Lower leg skin (tissue), 4 donors: Measurements from ENCODE around the gene CTIF. TPM values are rescaled to one million over a fixed set of nuclear protein-coding genes. Genes with fewer than 3 reads are reported as not detected.

Experiments used
- DNase-seq, 2 donors: peaks; one replicate each; pipeline ENCODE4 v3.0.0-alpha.2; 2019; ENCODE audit warnings: low spot score in 2 of 2
- H3K4me3 ChIP-seq: fragments of 200-600 bp; sonication (generic); 2 replicates; pipeline ENCODE4 v1.5.1; 2017; ENCODE audit warnings: mild to moderate bottlenecking, low read depth; ENCODE audit not compliant: poor library complexity, severe bottlenecking
- CTCF ChIP-seq, 3 donors: fragments of 450-650 bp; IDR thresholded peaks; one replicate each; pipeline ENCODE4 v1.5.1; 2016; ENCODE audit warnings: antibody characterized with exemption in 3 of 3, mild to moderate bottlenecking in 3 of 3, moderate library complexity in 2 of 3
- POLR2A ChIP-seq, 2 donors: fragments of 450-650 bp; IDR thresholded peaks; one replicate each; pipeline ENCODE4 v1.6.1; 2016 to 2017; ENCODE audit warnings: antibody characterized with exemption in 2 of 2, mild to moderate bottlenecking in 1 of 2, moderate library complexity in 1 of 2
- WGBS, 2 donors: methylation state at CpG; one replicate each; pipeline ENCODE4 v1.1.5; 2018; 5-methylcytosine and 5-hydroxymethylcytosine counted together
- intact Hi-C: fragments of 100-400 bp; cut with DNase I; formaldehyde crosslinking; loops from one replicate; pipeline ENCODE4 v1.15.0; 2023; ENCODE audit warnings: low total_unique reads
- total RNA-seq, 4 donors: library from RNA; depleted of rRNA; stranded (reverse); fragments of >200 nt; gene quantifications; one replicate each; pipeline ENCODE4 v1.1.0, GENCODE V29; 2016

Gene CTIF
- total RNA-seq, 4 donors from 2014 or later: 22.6 to 44.0 (median 30.2) TPM

DNA sequence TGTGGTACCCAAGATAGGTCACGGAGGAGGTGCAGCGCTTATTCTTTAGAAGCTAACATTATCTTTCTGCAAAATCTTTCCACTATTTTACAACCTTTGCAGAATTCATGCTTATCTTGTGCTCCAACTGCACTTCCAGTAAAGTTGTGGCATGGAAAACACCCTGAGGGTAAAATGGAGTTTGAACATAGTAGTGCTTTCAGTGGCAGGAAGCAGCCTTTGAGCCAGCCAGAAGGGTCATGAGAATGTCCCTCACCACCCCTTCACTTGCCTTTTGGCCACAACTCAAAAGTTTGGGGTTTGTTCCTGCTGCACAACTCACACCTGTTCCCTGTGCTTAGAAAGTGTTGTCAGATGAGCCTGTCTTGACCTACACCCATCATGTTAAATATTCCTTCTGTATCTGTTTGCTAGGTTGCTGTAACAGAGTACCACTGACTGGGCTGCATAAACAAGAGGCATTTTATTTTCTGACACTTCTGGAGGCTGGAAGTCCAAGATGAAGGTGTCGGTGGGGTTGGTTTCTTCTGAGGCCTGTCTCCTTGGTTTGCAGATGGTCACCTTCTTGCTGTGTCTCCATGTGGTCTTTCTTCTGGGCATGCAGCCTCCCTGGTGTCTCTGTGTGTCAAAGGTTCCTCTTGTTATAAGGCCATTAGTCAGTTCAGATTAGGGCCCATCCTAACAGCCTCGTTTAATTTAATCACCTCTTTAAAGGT, 217.8 kb downstream of the CTIF start:
- TF ChIP-seq POLR2A (IDR thresholded peaks at IDR 0.05) (no peak), CTCF (IDR thresholded peaks at IDR 0.05) (no peak)
- 73 to 81% methylated on average over 4 of the region's 4 CpGs for WGBS, 2 donors
- DNase-seq: no peak
- intact Hi-C loops: no loop called here
- no peak overlapping the region for H3K4me3 ChIP-seq

GRCh38 chr18:48757367-48757766, 218.5 kb downstream of the CTIF start:
- no peak overlapping the region for H3K4me3 ChIP-seq
- intact Hi-C loops: no loop called here

DNA sequence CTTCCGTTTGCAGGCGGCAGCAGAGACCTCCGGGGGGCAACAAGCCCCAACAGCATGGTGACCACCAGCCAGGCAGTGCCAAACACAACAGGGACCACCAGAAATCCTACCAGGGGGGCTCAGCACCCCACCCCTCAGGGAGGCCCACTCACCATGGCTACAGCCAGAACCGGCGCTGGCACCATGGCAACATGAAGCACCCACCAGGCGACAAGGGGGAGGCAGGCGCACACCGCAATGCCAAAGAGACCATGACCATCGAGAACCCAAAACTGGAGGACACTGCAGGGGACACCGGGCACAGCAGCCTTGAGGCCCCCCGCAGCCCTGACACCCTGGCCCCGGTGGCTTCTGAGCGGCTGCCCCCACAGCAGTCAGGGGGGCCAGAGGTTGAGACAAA, 219.1 kb downstream of the CTIF start:
- no peak for DNase-seq
- intact Hi-C loops: no loop called here
- H3K4me3 ChIP-seq: no peak overlapping the region
- no peak for TF ChIP-seq POLR2A (IDR thresholded peaks at IDR 0.05)
- no peak for TF ChIP-seq CTCF (IDR thresholded peaks at IDR 0.05)
- WGBS, 2 donors: 94 to 97% methylated on average over 9 to 13 of the region's 13 CpGs

More at GRCh38 chr18:48757367-48757766, 218.5 kb downstream of the CTIF start:
- 83 to 85% methylated on average over 6 of the region's 6 CpGs for WGBS, 2 donors
- no peak for DNase-seq
- TF ChIP-seq CTCF (IDR thresholded peaks at IDR 0.05) (no peak), POLR2A (IDR thresholded peaks at IDR 0.05) (no peak)

DNA sequence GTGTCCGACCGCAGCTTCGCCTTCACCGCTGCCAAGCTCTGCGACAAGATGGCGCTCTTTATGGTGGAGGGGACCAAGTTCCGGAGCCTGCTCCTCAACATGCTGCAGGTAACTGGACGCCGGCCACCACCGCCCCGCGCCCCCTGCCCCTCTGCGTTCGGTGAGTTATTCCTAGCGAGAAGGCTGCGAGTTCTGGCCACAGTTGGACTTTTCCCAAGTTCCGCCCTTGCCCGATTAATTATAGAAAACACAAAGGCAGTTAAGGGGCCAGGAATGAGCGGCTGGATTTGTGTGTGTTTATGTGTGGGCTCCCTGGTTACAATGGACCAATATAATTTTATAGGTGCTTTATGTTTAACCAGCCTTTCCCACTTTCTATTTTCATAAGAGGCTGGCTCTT, 222.8 kb downstream of the CTIF start:
- TF ChIP-seq POLR2A (IDR thresholded peaks at IDR 0.05) (no peak), CTCF (IDR thresholded peaks at IDR 0.05) (no peak)
- no peak for DNase-seq
- 98% methylated on average over 19 of the region's 19 CpGs for WGBS, 2 donors
- intact Hi-C loops: no loop called here
- H3K4me3 ChIP-seq: no peak overlapping the region

- WGBS, 2 donors: 94 to 98% methylated on average over 6 of the region's 6 CpGs
- TF ChIP-seq CTCF (IDR thresholded peaks at IDR 0.05): no peak
- no peak for TF ChIP-seq POLR2A (IDR thresholded peaks at IDR 0.05)
- no peak for DNase-seq
- no peak overlapping the region for H3K4me3 ChIP-seq
- intact Hi-C loops: no loop called here
Observed at GRCh38 chr18:48762022-48762421, 223.2 kb downstream of the CTIF start.
